Ammon's horn (tissue), 1 donor: Measurements from ENCODE around the gene DAPK2.

Source experiments
- DNase-seq: peaks from one replicate; pipeline ENCODE4 v3.0.0-alpha.2; 2016; ENCODE audit warnings: low spot score

DAPK2 gene

GRCh38 chr15:63941698-63942465, 104.4 kb downstream of the DAPK2 start:
- DNase-seq: no peak

- DNase-seq: no peak
Observed at GRCh38 chr15:63940966-63941620, 105.2 kb downstream of the DAPK2 start.

- no peak for DNase-seq
Observed at GRCh38 chr15:63939531-63940130, 106.7 kb downstream of the DAPK2 start.

DNA sequence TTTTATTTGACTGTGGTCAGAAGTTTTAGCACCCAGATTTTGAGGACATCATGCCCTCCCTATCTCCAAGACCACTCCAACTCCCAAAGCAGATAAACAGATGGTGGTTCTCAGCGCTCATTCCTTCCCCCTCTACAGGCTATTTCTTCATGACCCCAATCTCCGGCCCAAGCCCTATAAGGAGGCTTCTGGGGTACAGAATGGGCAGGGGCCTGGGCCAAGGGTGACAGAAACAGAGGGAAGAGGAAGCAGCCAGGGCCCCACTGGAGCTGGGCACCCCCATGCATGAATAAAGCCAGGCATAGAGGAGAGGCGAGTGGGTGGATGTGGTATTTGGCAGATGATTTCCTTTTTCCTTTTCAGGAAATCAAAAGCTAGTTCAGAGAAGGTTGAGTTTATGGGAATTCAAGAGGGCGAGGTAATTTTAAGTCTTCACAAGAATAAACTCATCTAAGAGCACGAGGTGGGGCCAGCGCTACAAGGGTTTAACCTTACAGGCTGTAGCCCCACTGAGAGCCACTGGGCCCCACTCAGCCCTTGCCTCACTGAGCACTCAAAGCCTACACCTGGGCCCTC, 107.7 kb downstream of the DAPK2 start:
- DNase-seq: no peak

DNA sequence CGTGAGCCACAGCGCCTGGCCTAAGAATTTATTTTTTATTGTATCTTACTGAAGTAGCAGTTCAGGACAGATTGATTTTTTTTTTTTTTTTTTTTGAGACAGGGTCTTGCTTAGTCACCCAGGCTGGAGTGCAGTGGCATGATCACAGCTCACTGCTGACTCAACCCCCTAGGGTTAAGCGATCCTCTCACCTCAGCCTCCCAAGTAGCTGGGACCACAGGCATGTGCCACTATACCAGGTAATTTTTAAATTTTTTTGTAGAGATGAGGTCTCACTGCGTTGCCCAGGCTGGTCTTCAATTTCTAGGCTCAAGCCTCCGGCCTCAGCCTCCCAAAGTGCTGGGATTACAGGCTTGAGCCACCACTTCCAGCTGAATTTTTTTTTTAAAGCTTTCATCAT, 112.8 kb downstream of the DAPK2 start:
- no peak for DNase-seq

DNA sequence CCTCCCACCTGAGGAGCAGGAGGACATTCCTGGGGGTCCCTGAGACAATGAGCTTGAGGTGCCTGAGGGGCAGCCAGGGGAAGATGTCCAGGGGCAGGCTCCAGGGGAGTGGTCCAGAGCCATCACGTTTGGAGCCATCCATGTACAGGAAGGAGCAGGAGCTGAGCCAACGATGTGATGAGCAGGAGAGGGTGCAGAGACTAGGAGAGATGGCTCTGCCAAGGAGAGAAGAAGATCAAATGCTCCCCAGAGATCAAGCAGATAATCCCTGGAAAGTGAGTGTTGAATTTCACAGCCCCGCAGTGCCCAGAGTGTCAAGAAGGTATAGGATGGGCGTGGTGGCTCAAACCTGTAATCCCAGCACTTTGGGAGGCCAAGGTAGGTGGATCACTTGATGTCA, 114.7 kb downstream of the DAPK2 start:
- DNase-seq: no peak

DNA sequence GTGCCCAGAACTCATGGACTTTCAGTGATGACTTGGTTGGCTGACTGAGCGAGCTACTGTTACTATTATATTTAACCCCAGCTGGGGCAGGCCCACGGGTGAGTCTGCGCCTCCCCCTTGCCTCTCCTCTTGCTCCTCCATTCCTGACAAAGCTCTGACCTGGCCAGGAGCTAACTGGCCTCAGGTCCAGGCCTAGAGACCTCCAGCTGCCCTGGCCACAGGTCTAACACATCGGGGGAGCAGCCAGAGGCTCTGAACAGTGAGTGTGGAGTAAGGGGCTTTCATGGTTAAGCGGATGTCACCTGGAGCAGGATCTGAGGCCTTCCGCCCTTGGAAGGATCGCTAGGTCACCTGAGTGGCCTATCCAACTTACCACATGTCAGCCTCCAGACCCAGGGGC, 116.3 kb downstream of the DAPK2 start:
- no peak for DNase-seq

- DNase-seq: no peak
Observed at GRCh38 chr15:63928185-63928842, 118.0 kb downstream of the DAPK2 start.

GRCh38 chr15:63923993-63924950, 122.0 kb downstream of the DAPK2 start:
- DNase-seq: no peak

DNA sequence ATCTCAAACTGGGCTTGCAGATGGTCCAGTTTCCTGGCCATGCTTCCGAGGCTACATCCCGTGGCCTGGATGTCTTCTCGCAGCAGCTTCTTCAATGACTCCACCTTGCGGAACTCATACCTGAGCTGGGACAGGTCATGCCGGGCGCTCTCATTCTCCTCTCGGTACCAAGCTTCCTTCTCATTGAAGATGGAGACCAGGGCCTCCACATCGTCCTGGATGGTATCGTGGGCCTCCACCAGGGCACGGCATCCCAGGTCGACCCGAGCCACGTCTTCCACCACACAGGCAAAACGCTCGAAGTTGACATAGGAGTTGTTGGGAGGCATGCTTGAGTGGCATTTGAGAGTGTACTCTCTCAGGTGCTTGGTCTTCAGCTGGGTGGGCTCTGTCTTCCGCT, 123.4 kb downstream of the DAPK2 start:
- DNase-seq: no peak

DNA sequence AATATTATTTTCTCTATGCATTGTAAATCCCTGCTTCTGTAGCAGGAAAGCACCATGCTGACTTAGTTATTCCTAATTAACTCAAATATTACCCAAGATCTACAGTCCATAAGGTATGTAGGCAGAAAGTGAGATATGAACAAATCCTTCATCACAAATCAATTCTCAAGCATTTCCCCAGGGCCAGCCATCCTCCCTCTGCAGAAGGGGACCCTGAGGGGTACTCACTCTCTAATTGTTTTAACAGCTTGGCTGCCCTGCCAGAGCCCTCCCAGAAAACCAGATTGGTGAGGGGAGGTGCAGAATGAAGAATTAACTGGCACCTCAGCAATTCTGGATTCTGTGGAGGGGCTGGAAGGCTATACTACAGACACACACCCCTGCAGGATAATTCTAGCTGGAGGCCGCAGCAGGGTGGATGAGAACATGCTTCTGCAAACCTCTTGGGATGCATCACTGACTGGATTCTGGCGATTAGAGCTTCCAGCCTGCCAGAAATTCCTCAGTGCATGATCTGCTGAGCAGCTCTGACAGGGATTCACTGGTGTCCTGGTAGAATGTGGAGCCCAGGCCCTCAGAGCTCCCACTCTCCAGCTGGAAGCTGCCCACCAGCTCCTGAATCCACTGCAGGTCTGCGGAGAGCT, 123.9 kb downstream of the DAPK2 start:
- no peak for DNase-seq

DNA sequence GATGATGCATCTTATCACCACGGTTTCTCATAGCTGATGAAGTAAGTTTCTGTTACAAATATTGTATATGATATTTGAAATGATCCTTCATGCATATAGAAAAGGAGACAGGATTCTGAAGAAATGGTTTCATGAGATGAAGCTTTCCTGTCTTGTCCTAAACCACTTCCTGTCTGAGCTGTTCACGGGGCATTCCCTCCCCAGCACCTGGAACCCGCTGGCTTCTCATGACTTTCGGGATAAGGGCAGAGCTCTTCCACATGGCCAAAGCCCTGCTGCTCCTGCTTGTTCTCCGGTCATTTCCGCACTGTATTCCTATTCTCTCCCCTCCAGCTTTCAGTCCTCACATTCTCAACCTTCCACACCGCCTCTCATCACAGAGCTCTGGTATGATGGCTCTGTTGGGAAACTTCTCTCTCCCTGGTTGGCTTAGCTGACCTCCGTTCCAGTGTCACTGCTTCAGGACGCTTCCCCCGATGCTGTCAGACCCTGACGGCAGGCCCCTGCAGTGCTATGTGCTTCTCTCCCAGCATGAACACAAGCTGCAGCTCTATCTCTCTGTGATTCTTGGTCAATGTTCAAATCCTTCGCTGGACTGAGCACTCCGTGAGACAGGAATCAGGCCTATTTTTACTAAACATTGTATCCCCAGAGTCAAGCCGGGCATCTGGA, 125.6 kb downstream of the DAPK2 start:
- DNase-seq: no peak

GRCh38 chr15:63918901-63919348, 127.4 kb downstream of the DAPK2 start:
- DNase-seq: no peak

DNA sequence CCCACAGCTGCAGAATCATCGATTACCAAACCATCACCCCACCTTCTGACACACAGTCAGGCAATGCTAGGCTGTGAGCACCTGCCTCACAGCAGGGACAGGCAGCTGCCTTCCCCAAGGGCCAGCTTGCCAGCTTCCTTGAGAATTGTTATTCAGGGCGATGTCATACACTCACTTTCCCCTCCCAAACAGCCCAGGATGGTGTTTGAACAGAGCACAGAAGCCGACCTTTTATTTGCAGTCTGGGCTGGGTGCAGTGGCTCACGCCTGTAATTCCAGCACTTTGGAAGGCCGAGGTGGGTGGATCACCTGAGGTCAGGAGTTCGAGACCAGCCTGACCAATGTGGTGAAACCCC, 128.0 kb downstream of the DAPK2 start:
- no peak for DNase-seq

DNA sequence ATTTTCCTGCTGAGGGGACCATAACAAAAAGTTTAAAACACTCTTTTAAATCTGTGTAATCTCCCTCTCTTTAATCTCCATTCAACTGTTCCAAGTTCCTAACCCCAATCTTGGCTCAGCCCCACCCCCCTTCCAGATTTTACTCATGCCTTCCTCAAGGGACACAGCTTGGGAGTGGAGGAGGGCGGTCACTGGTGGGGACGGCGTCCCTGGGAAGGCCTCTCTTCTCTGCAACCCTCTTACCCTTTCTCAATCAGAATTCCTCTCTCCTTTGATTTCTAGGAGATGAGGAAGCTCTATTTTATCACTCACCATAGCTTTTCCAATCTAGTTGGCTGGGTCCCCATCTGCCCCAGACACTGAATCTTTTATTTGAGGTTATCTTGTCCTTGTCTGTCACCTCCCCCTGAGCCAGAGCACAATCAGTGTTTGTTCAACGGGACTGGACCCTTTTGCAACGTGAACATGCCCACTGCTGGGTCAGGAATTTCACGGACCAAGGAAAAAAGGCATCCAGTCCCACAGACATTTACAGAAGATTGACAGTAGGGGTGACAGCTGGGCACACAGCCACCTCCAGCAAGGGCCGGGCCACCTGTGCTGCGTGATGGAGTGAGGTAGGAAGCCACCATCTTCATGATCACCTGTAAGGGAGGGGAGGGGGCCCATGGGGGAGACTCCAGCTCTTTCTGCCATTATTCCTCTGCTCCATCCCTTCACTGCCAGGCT, 128.5 kb downstream of the DAPK2 start:
- DNase-seq: no peak

DNA sequence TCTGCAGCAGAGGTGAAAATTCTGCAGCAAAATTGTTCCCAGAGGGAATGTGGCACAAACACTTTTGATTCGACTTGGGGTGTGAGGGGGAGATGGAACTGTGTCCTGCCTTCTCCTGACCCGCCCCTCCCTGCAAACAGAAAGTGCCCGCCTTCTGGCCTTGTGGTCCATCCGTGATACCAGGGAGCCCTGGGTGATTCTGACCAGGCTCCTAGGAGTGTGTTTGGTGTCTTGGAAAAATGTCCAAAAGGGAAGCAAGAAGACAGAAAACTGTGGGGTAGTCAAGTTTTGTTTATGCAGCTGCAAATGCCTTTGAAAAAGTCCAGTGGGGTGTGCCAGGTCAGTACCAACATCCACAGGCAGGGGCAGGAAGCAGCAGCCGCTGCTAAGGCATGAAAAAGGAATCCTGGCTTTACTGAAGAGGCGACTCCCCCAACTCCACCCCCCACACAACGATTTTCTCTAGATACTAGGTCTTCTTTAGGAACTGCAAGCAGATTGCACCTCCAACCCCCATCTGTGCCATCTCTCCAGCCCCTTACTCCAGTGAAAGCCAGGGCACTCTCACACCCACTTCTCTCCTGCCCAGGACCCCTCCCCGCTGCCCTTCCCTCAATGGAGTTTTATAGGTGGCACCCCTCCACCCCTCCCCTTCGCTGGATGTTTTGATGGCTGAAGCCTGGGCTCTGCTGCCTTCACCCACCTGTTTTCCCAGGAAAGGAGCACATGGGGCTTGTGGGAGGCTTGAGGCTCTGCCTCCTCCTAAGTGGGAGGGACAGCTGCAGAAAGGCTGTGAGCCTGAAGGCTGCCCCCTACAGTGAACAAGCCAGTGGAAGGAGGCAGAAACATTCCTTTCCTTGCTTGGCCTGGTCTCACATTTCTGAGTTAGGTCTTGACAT, 130.2 kb downstream of the DAPK2 start:
- peak; percentile 35 for DNase-seq

- DNase-seq: no peak
Observed at GRCh38 chr15:63915209-63915872, 130.9 kb downstream of the DAPK2 start.

GRCh38 chr15:63913786-63914315, 132.4 kb downstream of the DAPK2 start:
- no peak for DNase-seq
